ENCODE measurements around the gene PIK3R5. TPM values are rescaled to one million over a fixed set of nuclear protein-coding genes. Genes with fewer than 3 reads are reported as not detected.
A peak's percentile ranks its signal among the peaks of the same experiment; 100 is the strongest.

The PIK3R5 gene
- total RNA-seq, 1 donor = 17.0 TPM

DNA sequence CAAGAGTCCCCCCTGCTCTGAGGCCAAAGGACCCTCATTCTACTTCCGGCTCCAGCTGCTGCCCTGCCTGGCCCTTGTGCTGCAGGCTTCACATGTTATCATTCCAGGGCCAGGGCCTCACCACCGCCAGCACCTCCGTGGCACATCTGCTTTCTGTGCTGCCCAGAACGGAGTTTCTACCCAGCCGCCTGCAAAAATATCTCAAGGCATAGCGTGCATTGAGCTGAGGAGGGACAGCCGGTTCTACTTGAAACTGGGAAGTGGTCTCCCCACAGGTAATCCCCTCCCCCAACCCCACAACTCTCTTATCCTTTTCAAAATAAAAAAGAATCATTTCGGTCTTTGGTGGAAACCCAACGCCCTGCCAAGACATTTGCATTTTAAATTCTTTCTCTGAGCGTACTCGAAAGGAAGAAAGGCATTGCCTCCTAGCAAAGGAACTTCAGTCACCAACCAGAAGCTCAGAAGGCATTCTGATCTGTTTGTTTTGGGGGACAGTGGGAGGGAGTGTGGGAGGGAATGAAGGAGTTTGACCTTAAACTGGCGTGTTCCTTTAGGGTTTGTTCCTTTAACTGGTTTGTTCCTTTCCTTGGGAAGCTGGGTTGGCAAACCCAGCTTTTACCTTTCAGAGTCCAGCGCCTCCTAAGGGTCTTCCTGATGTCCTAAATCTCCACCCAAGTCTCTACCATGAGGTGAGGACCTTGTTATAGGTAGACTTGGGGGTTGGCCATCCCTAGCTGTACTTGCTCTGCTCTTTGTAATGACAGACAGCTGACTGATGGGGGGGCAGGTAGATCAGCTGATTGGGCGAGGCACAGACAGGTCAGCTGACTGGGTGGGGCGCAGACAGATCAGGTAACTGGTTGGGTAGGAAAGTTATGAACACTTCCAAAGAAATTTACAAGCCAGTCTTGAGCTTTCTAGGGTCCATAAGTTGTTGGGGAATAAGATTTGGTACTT is 64.6 kb downstream of the PIK3R5 start:
- DNase-seq (ENCODE audit: low read depth in 2 of 3, low spot score in 2 of 3) = peak in 2 of 3 donors; percentile 22 to 28

DNA sequence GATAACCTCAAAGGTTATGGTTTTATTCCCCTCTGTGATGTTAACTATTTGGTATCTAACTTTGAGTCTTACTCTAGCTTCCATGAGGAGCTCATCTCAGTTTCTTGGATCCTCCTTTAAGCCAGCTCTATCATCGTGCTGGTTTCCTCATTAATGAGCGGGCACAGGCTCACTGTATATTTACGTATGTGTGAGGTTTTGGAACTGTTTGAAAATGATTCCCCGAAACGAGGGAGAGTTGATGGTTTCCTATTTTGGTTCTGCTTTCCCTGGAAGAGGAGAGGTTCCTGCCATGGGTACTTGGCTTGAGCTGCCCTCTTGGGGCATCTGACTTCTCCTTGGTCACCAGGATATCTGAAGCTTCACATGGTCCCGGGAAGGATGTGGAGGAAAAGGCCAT is 65.3 kb downstream of the PIK3R5 start:
- no peak for DNase-seq (ENCODE audit: low read depth in 2 of 3, low spot score in 2 of 3)

DNA sequence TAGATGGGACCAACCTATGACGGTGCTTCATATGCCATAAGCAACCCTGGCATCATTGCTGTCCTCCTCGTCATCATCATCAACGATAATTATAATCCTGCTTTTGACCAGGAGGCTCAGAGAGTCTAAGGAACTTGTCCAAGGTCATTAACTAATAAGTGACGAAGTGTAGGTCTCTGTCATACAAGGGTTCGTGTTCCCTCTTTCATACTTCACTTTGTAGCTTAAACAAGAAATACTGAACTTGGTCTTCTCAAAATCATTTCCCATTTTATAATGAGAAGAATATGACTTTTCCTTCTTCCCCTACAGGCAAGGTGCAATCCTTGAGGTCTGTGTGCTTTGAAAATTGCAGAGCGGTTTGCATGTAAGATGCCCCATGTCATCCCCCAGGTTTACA is 66.9 kb downstream of the PIK3R5 start:
- no peak for DNase-seq (ENCODE audit: low read depth in 2 of 3, low spot score in 2 of 3)

DNA sequence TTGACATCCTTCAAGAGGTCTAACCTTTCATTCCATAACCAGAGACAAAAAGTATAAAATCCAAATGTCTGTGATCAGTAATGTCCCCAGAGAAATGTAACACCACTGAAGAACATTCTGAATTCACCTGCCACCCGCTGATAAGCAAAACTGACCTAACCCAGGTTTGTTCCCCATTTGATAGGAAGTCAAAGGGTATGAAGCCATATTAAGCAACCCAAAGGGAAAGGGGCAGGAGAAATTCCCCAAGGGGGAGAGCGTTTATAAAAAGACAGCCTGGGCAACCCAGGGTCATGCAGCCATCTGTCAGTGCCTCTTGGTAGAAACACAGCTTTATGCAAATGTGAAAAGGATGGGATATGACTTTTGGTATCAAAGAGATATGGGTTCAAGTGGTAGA is 67.4 kb downstream of the PIK3R5 start:
- peak in 1 of 3 donors; percentile 23 for DNase-seq (ENCODE audit: low read depth in 2 of 3, low spot score in 2 of 3)

DNA sequence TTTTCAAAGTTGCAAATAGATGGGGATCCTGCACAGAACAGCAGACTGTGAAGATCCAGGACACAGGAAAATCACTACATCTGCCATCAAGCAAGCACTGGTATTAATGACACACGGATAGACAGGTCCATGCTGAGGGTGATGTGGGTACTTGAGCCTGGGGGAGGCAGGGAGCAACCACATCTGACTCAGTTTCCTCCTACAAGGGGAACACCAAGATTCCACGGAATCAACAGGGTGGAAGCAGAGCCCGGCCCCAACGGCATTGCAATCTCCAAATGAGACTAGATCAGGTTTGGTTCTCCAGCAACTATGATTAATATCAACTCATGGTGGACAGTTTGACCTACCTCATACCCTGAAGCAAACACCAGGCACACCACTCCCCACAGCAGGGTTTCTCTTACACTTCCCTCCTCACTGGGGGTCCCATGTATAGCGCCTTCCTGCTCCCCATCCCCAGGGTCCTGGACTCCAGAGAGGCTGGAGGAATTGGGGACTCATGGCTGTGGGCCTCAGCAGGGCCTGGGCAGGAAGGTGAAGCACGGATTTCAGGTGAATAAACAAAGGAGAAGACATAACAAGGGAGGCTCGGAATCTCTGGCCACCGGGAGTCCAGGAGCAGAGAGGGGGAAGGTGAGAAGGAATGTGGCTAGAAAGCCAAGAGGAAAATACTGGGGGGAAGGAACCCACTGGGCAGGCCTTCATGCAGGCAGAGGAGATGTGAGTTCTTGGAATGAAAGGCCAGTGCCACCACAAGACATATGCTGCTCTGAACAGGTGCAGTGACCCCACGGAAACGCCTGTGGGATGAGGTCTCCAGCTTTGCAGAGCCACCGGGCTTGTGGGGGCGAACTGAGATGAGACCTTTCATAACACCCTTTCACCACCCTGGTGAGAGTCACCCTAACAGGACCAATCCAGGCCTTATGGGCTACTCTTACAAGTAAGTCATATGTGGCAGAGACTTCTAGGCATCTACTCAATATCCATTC is 68.6 kb downstream of the PIK3R5 start:
- no peak for DNase-seq (ENCODE audit: low read depth in 2 of 3, low spot score in 2 of 3)

DNA sequence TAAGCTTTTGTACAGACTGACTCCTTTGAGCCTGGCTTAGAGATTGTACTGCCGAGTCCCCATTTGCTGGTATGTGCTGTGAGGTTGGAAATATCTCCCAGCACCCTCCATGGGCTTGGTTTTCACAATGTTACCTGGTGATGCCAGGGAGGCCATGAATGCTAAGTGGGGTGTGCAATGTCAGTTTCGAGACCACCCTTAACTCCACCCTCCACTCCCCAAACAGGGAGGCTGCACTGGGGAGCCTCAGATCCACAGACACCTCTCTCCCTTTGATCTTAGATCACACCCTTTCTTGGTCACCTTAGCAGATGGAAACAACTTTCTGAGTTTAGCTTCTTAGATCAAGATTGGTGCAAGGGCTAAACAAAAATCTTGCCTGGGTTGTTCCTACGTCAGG is 69.4 kb downstream of the PIK3R5 start:
- DNase-seq (ENCODE audit: low read depth in 2 of 3, low spot score in 2 of 3) = no peak

DNA sequence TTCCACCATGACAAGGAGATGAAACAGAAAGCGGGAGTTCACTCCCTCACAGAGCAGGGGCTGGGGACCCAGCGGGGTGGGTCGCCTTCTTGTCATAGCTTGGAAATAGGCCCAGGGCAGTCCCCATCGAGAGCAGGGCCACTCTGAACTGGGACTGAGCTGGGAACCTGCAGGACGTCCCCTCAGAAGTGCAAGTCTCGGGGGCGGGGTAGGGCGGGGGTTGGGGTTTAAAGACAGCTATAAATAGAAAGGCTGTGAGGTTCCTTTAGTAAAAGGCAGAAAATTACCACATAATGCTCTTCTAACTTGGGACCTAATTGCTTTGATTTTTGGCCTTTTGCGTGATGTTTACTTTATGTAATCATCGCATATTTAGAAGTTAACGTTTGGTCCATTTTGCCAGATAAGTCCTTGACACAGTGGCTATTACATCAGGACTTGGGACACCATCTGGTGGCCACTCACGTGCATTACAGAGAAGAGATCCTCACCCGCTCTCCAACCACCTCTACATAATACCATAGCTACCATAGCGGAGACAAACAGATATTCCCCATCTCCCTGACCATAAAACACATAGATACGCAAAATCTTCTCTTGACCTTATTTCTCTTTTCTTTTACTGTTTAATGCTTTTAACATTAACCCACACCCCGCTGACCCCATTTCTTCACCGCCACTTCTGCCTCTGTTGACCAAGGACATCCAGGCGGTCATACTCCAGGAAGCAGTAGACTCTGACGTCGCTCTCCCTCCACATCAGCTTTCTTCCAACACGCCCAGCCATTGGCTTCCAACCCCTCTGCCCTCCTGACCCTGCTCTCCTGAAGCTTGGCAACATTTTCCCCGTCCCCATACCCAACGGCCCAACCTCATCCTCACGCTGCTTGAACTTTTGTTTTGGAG is 70.6 kb downstream of the PIK3R5 start:
- DNase-seq (ENCODE audit: low read depth in 2 of 3, low spot score in 2 of 3) = peak in 2 of 3 donors; percentile 71 to 82

DNA sequence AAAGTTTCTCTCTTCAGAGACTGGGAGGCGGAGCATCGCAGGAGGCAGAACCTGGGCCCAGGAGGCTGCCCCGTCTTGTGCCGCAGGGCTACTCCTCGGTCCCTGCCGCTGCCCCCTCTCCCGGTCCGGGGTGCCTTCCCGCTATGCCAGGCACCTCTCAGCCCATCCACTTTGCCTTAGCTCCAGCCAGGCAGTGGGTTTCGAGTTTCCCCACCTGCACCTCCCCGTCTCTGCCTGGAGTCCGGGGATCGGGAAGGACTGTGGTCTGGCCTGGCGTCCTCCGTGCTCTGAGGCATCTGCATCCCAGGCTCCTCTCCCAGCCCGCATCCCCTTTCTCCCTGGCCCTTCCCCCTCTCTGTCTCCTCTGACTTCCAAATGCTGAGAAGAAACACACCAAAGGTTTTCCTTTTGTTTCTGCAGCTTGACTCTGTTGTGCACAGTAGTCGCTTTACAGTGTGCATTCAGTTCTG is 71.3 kb downstream of the PIK3R5 start:
- no peak for DNase-seq (ENCODE audit: low read depth in 2 of 3, low spot score in 2 of 3)

DNA sequence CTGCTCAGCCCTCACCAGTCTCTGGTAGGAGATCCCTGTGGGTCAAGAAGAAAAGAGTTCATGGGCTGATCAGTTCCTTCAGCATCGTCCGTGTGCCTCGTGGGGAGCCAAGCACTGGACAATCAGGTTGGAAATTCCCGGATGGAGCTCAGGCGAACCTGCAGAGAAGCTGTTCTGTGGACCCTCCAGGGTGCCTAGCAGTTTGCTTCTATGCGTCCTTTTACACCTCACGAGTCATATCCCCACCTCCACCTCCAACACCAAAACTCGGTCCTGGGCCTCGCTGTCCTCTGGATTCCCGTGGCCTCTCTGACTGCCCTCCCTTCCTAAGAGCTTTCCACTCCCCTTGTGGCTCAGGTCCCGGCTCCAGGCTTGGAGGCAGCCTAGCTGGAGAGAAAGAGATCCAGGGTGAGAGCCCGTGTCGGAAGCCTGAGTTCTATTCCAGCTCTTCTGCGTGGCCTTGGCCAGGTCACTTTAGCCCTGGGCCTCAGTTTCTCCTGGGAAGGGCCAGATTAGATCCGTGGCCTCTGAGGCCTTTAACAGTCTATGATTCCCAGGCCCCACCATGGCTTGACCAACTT is 71.8 kb downstream of the PIK3R5 start:
- DNase-seq (ENCODE audit: low read depth in 2 of 3, low spot score in 2 of 3) = no peak

DNA sequence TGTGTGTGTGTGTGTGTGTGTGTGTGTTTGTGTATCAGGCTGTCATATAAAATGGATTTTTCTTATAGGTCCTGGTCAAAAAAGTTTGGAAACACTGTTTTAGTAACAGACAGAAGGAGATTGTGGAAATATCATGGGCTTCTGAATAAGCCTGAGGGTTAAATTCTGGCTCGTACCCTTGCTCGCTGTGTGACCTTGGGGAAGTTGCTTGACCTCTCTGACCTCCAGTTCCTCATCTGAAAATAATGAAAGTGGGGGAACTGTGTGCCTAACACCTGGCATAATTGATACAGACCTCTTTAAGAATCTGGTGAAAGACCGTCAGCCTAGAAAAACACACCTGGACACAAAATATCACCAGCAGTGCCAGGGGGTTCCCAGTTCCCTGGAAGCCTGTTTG is 72.4 kb downstream of the PIK3R5 start:
- no peak for DNase-seq (ENCODE audit: low read depth in 2 of 3, low spot score in 2 of 3)

DNA sequence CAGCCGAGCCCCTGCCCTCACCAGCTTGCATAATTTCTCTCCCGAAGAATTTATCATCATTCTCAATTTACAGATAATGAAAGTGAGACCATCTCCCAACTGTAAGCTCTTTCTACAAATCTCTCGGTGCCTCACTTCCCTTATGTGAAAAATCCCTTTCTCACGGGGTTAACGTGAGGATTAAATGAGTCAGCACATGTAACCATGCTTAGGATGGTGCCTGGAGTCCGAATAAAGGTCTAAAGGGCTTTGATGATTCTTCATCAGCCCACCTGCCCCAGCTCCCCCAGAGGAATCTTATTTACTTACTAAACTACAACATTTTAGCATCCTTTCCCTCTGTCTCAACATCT is 73.2 kb downstream of the PIK3R5 start:
- DNase-seq (ENCODE audit: low read depth in 2 of 3, low spot score in 2 of 3) = no peak

DNA sequence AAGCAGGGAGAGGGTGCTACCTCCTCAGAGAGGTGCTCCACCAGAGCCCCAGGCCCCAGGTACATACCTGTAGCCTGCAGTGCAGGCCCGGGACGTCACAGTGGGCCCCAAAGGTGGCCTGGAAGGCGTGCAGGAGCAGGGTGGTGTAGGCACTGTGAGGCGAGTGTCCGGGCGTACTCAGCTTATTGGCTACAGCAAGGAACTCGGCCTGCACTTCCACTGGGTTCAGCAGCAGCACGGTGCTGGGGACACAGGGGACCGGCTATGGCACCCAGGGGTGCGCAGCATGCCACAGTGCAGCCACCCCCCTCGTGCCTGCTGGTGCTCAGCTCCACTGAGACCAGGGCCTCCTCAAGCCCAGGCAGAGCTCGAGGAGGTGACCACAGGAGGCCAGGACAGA is 74.8 kb downstream of the PIK3R5 start:
- DNase-seq (ENCODE audit: low read depth in 2 of 3, low spot score in 2 of 3) = no peak

DNA sequence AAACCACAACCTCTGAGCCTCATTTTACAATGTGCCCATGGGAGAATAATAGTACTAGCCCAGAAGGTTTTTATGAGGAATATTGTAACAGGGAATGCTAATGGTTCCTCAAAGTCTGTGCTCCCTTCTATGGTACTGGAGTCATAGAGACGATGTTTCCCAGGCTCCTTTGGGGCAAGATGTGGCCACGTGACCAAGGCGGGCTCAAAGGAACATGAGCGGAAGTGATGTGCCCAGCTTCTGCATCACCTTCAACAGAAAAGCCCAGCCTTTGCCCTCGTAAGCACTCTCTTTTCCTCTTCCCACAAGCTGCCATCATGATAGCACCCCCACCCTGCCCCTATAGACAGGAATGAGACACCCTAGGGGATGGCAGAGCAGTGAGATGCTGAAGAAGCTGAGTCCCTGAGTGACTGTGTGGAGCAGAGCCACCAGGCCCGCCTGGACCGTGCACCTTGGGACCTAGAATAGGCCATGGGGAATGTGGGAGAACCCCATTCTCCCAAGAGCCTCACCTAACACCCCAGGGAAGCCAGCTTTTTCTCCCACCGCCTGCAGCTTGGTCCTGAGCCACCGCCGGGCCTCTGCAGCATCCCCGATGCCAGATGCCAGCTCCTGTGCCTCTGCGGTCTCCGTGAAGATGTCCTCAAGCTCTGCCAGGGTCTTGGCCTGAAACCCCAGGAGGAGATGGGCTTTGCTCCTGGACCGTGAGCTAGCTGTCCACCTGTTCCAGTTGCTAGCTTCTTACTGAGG is 75.9 kb downstream of the PIK3R5 start:
- DNase-seq (ENCODE audit: low read depth in 2 of 3, low spot score in 2 of 3) = no peak

DNA sequence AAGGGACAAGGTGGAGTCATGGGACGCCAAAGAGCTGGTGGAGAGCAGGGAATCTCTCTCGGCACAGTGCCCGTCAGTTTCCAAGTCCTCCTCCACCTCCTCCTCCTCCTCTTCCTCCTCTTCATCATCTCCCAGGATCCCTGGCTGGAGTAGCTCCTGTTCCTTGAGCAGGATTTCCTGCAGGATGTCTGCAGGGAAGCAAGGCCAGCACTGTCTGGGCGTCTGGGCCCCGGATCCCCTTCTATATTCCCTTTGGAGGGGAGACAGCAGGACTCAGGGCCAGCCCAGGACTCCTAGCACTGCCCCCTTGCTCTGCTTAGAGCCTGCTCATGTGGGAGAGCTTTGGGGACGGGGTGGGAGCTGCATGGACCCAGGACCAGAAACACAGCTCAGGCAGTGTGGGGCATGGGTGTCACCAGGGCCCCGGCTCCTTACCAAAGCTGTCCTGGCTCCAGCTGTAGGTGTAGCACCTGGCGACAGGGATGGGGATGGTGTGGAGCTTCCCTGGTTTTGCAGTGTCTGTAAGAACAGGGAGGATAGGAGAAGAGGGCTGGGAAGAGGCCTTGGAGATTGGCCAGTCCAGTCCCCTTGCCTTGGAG is 76.7 kb downstream of the PIK3R5 start:
- DNase-seq (ENCODE audit: low read depth in 2 of 3, low spot score in 2 of 3) = no peak

DNA sequence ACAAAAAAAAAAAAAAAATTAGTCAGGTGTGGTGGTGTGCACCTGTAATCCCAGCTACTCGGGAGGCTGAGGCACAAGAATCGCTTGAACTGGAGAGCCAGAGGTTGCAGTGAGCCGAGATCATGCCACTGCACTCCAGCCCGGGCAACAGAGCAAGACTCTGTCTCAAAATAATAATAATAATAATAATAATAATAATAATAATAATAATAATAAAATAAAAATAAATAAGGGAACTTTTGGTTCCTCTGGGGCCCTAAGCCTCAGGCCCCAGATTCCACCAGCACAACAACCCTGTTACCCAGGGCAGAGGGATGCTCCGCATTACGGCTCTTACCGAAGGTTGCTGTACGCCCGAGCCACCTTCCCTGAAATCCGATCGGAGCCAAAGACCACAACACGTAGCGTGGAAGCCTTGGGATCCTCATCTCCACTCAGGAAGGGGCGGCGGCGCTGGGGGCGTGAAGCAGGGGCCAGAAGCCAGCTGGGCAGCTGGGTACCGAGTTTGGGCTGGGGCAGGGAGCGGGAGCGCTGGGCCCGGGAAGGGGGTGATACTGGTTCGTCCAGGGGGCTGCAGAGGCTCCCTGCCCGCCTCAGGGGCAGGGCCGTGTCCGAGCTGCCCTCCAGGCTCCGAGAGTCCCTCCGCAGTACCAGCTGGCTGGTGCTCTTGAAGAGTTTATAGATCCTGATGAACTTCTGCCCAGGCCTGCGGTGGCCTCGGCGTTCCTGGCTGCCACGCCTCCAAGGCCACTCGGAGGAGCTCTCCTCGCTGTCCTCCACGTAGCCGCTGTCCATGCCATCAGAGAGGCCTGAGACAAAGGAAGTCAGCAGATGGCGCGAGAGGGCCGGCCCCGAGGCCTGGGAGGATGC is 77.4 kb downstream of the PIK3R5 start:
- DNase-seq (ENCODE audit: low read depth in 2 of 3, low spot score in 2 of 3) = no peak

DNA sequence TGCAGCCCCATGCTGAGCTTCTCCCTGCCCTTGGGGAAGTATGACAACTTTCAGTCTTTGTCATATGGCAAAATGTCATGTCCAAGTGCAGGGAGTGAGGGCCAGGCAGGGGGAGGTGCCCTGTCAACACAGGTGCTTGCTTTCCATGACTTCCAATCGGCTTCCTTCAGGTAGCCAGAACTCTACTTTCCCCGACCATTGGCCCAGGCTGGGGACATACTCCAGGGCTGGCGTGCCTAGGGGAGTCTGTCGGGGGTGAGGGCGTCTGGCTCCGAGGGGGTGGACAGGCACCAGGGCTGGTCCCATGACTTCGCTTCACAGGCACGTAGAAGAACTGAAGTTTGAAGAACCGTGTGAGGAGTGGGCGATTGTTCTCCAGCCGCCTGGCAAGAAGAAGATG is 78.2 kb downstream of the PIK3R5 start:
- no peak for DNase-seq (ENCODE audit: low read depth in 2 of 3, low spot score in 2 of 3)

DNA sequence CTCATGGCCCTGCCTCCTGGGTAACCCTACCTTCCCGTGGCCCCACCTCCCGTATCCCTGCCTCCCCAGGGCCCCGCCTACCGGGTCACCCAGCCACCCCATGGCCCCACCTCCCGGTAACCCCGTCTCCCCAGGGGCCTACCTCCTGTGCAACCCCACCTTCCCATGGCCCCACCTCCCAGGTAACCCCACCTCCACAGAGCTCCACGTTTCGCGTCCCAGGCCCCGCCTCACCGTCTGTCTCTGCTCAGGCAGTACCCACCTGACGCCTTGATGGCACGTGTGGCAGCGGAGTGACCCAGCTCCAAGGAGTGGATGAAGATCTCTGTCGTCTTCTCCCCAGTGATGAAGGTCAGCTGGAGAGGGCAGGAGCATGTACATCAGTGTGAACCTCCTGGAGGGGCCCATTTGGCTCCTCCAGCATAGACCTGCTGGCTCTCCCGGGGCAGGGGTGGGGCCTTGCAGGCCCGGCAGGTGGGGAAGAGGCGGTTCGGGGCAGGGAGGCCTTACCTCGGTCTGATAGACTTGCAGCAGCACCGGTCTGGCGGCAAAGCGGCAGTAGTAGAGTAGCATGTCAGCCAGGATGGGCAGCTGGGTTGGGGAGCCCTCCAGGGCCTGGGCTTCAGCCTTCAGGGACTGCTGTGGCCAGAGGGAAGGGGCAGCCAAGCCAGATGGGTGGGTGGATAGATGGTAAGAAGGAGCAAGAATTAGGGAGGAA is 79.4 kb downstream of the PIK3R5 start:
- no peak for DNase-seq (ENCODE audit: low read depth in 2 of 3, low spot score in 2 of 3)

Measured in hematopoietic multipotent progenitor cell (in vitro differentiated cells).